Heart left ventricle (tissue), 16 donors: Measurements from ENCODE around the gene MYO1G. TPM values are rescaled to one million over a fixed set of nuclear protein-coding genes. Genes with fewer than 3 reads are reported as not detected.

ENCODE experiments used
- ATAC-seq, 4 donors: fragments of 200-7000 bp; cut with Tn5 transposase; one replicate each; pipeline ENCODE4 v1.9.1; 2020 to 2022; ENCODE audit warnings: moderate library complexity in 4 of 4, mild to moderate bottlenecking in 3 of 4, moderate number of reproducible peaks in 1 of 4
- DNase-seq, 5 donors: peaks; one replicate each; pipeline ENCODE4 v3.0.0-alpha.2; 2020
- H3K27ac ChIP-seq, 12 donors: fragments of 200-600 bp; sonication (generic) in 4 of 12; one replicate each; pipeline versions ENCODE4 v1.5.0 to v1.8.0; 2016 to 2022; ENCODE audit warnings: mild to moderate bottlenecking in 2 of 12
- H3K27me3 ChIP-seq, 9 donors: fragments of 200-600 bp; sonication (generic) in 2 of 9; one replicate each; pipeline versions ENCODE4 v1.5.1 to v1.8.0; 2016 to 2022; ENCODE audit warnings: mild to moderate bottlenecking in 3 of 9
- H3K36me3 ChIP-seq, 9 donors: fragments of 200-600 bp; sonication (generic) in 2 of 9; one replicate each; pipeline versions ENCODE4 v1.5.0 to v1.8.0; 2018 to 2022; ENCODE audit warnings: mild to moderate bottlenecking in 2 of 9
- H3K4me1 ChIP-seq, 12 donors: fragments of 200-600 bp; sonication (generic) in 4 of 12; one replicate each; pipeline versions ENCODE4 v1.5.0 to v1.8.0; 2016 to 2022; ENCODE audit warnings: mild to moderate bottlenecking in 3 of 12
- H3K4me3 ChIP-seq, 12 donors: fragments of 200-600 bp; sonication (generic) in 4 of 12; one replicate each; pipeline versions ENCODE4 v1.5.0 to v1.8.0; 2017 to 2022; ENCODE audit warnings: mild to moderate bottlenecking in 9 of 12, moderate library complexity in 4 of 12
- H3K9me3 ChIP-seq, 12 donors: fragments of 200-600 bp; sonication (generic) in 4 of 12; one replicate each; pipeline versions ENCODE4 v1.5.0 to v1.8.0; 2016 to 2022; ENCODE audit warnings: mild to moderate bottlenecking in 1 of 12
- CTCF ChIP-seq, 12 donors: fragments of 200-600 bp; sonication (generic) in 4 of 12; IDR thresholded peaks; one replicate each; pipeline versions ENCODE4 v1.5.0 to v1.8.0; 2018 to 2022; ENCODE audit warnings: antibody characterized with exemption in 12 of 12, mild to moderate bottlenecking in 5 of 12
- POLR2A ChIP-seq, 2 donors: fragments of 450-650 bp; IDR thresholded peaks; one replicate each; pipeline ENCODE4 v1.6.1; 2017; ENCODE audit warnings: antibody characterized with exemption in 2 of 2, mild to moderate bottlenecking in 2 of 2, moderate library complexity in 2 of 2
- WGBS, 4 donors: extraction: QIAGEN DNeasy Blood & Tissue Kit in 2 of 4; methylation state at CpG; one replicate each; pipeline versions ENCODE4 v1.1.5 to v1.1.7; 2013 to 2018; 5-methylcytosine and 5-hydroxymethylcytosine counted together
- intact Hi-C, 10 donors: fragments of 100-400 bp; cut with DNase I; formaldehyde crosslinking; loops; one replicate each; pipeline versions ENCODE4 v1.11.1 to v1.14.2; 2022
- polyA plus RNA-seq, 2 donors: library from polyadenylated mRNA; stranded (reverse); fragments of 200-250 nt; gene quantifications; one replicate each; pipeline ENCODE4 v1.2.3, GENCODE V29; 2013
- total RNA-seq, 9 donors: library from RNA; depleted of rRNA in 2 of 9; stranded (reverse); fragments of >200 nt in 2 of 9; fragmentation: NEBNext Ultra II Directional in 3 of 9; extraction: Animal tissue kit (Norgen Biotek cat#: 25700) in 3 of 9; gene quantifications; one replicate each; pipeline versions ENCODE4 v1.1.0 to v1.2.4, GENCODE V29; 2016 to 2023
- donor health status: ischemic (EF 13 %, LVEDD 7.1; RV severe dilation, severe dysfunction).
- donor health status: healthy with polysubstance abuse.
- donor health status: DM: no; HTN: yes; CAD: no.
- donor health status: DM: no; HTN: no; CAD: no.
- donor health status: ischemic (EF 25% LVEDD 6.9; RV normal size, moderate dysfunction).
- donor health status: ischemic (EF 25% LVEDD 5.7; RV mildly dilated, moderate dysfunction).
- donor health status: healthy.
- donor health status: DM: yes; HTN: yes; CAD: no.
- donor health status: ischemic (EF 35%, LVEDD 5.7; RV mildly dilated, moderate dysfunction).
- donor health status: nonischemic (EF 11% LVEDD 7.7; RV severe dilation, severe dysfunction).
- donor health status: DM: yes; HTN: yes; CAD: no.
- donor health status: PGD.
- donor health status: ischemic (EF 29% LVEDD 5.4; RV normal size, mild dysfunction).
- donor health status: nonischemic (EF 23%, LVEDD 6.1; RV moderate dilation, normal function).

The MYO1G gene
- total and polyA plus RNA-seq, 11 donors: 0.13 to 19.0 (median 0.79) TPM

- H3K4me3 ChIP-seq: peak overlapping the region; percentile 18 to 74 (median 62)
- TF ChIP-seq CTCF (IDR thresholded peaks at IDR 0.05): no peak
- peak; percentile 39 to 96 for TF ChIP-seq POLR2A (IDR thresholded peaks at IDR 0.05)
- no peaks in the 10 kb centered on the region for H3K27me3 ChIP-seq
- peaks cover 0 to 44% (median 34%) of the 10 kb centered on the region in 9 donors for H3K36me3 ChIP-seq
- peak overlapping the region; percentile 89 to 98 (median 96) for H3K27ac ChIP-seq
- DNase-seq (peak; percentile 94 to 98 (median 97)), ATAC-seq (peak; percentile 98 to 99 (median 98))
- no peaks in the 10 kb centered on the region for H3K9me3 ChIP-seq
- intact Hi-C loops: loop anchor here in 4 of 10 donors (1.0 to 10.0 kb wide), 5 partner anchors 14 to 402 kb away; partner anchors contain the start of genes TBRG4 (in 4 of the 4), PURB (in 2 of the 4), CCM2 (in 1 of the 4) and TMED4 (in 1 of the 4)
- H3K4me1 ChIP-seq: peaks cover 0 to 54% (median 24%) of the 10 kb centered on the region in 12 donors
- WGBS, 4 donors: 1 to 2% (median 1%) methylated on average over 51 to 68 of the region's 68 CpGs
Observed at GRCh38 chr7:44986218-44987053, 7.6 kb upstream of the MYO1G start.

- H3K4me1 ChIP-seq: peaks cover 0 to 56% (median 22%) of the 10 kb centered on the region in 12 donors
- no peak for ATAC-seq
Observed at GRCh38 chr7:44985900-44986217, 7.0 kb upstream of the MYO1G start.

GRCh38 chr7:44985033-44985695, 6.3 kb upstream of the MYO1G start:
- Histone ChIP-seq H3K4me1 (peaks cover 0 to 58% (median 18%) of the 10 kb centered on the region in 12 donors), H3K4me3 (peak overlapping the region in 9 of 12 donors; percentile 32 to 74 (median 63)), H3K36me3 (peaks cover 0 to 46% (median 38%) of the 10 kb centered on the region in 9 donors), H3K27ac (peak overlapping the region in 6 of 12 donors; percentile 92 to 98 (median 94)), H3K9me3 (no peaks in the 10 kb centered on the region), H3K27me3 (no peaks in the 10 kb centered on the region)
- intact Hi-C loops: loop anchor here in 3 of 10 donors (5.0 to 10.0 kb wide), 3 partner anchors 100 to 400 kb away; partner anchors contain the start of genes PURB (in 2 of the 3), TBRG4 (in 2 of the 3) and TMED4 (in 1 of the 3)
- WGBS, 4 donors: 74 to 84% (median 78%) methylated on average over 6 of the region's 6 CpGs
- no peak for ATAC-seq
- TF ChIP-seq CTCF (IDR thresholded peaks at IDR 0.05): no peak
- no peak for TF ChIP-seq POLR2A (IDR thresholded peaks at IDR 0.05)
- DNase-seq: peak in 1 of 5 donors; percentile 15

More at GRCh38 chr7:44985900-44986217, 7.0 kb upstream of the MYO1G start:
- DNase-seq: peak in 1 of 5 donors; percentile 34
- Histone ChIP-seq H3K4me3 (peak overlapping the region; percentile 18 to 74 (median 62)), H3K27me3 (no peaks in the 10 kb centered on the region), H3K36me3 (peaks cover 0 to 46% (median 38%) of the 10 kb centered on the region in 9 donors), H3K9me3 (no peaks in the 10 kb centered on the region), H3K27ac (peak overlapping the region; percentile 89 to 98 (median 96))
- intact Hi-C loops: loop anchor here in 4 of 10 donors (1.0 to 10.0 kb wide), 5 partner anchors 14 to 401 kb away; partner anchors contain the start of genes TBRG4 (in 4 of the 4), PURB (in 2 of the 4), CCM2 (in 1 of the 4) and TMED4 (in 1 of the 4)
- 23 to 36% (median 27%) methylated on average over 8 of the region's 8 CpGs for WGBS, 4 donors
- no peak for TF ChIP-seq CTCF (IDR thresholded peaks at IDR 0.05)
- TF ChIP-seq POLR2A (IDR thresholded peaks at IDR 0.05): no peak
